Tibial nerve (tissue), 4 donors: Measurements from ENCODE around the gene CELF1.

Experiments
- EP300 ChIP-seq, 2 donors: sonication (generic); formaldehyde crosslinking; IDR thresholded peaks; one replicate each; pipeline ENCODE4 v1.6.1; 2017; ENCODE audit warnings: antibody characterized with exemption in 2 of 2, mild to moderate bottlenecking in 1 of 2
- POLR2A ChIP-seq, 2 donors: fragments of 450-650 bp; IDR thresholded peaks; one replicate each; pipeline ENCODE4 v1.6.1; 2017; ENCODE audit warnings: antibody characterized with exemption in 2 of 2, mild to moderate bottlenecking in 2 of 2, moderate library complexity in 2 of 2
- TF ChIP-seq, protein P1 (sequence below), 5 experiments: fragments of 200-600 bp in 3 of 5; fragments of 450-650 bp in 2 of 5; sonication (generic) in 3 of 5; IDR thresholded peaks; one replicate each; pipeline ENCODE4 v1.5.1; 2016 to 2019; ENCODE audit warnings: antibody characterized with exemption in 5 of 5, mild to moderate bottlenecking in 3 of 5, moderate library complexity in 2 of 5

- TF ChIP-seq, protein P1, sequence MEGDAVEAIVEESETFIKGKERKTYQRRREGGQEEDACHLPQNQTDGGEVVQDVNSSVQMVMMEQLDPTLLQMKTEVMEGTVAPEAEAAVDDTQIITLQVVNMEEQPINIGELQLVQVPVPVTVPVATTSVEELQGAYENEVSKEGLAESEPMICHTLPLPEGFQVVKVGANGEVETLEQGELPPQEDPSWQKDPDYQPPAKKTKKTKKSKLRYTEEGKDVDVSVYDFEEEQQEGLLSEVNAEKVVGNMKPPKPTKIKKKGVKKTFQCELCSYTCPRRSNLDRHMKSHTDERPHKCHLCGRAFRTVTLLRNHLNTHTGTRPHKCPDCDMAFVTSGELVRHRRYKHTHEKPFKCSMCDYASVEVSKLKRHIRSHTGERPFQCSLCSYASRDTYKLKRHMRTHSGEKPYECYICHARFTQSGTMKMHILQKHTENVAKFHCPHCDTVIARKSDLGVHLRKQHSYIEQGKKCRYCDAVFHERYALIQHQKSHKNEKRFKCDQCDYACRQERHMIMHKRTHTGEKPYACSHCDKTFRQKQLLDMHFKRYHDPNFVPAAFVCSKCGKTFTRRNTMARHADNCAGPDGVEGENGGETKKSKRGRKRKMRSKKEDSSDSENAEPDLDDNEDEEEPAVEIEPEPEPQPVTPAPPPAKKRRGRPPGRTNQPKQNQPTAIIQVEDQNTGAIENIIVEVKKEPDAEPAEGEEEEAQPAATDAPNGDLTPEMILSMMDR (IDR thresholded peaks at IDR 0.05), result no peak
- TF ChIP-seq POLR2A (IDR thresholded peaks at IDR 0.05), result no peak
- no peak for TF ChIP-seq EP300 (IDR thresholded peaks at IDR 0.05)
Measured at GRCh38 chr11:47447906-47448305, 105.0 kb downstream of the CELF1 start.
